H1 (cell line): ENCODE measurements around the gene PPIL6. TPM values are rescaled to one million over a fixed set of nuclear protein-coding genes. Genes with fewer than 3 reads are reported as not detected.

ENCODE experiments used
- CTCF ChIA-PET: fragments of 300-600 bp; sonication (Branson Sonifier 250); formaldehyde crosslinking; loops from one replicate; lab custom pipeline; 2021; ENCODE audit not compliant: partially characterized antibody; lab: Charles Lee
- POLR2A ChIA-PET: fragments of 300-600 bp; sonication (Branson Sonifier 250); formaldehyde crosslinking; loops from one replicate; lab custom pipeline; 2021; ENCODE audit warnings: inconsistent platforms; ENCODE audit not compliant: partially characterized antibody; lab: Charles Lee
- DNase-seq, 2 experiments: peaks; one replicate each; pipeline versions ENCODE4 v3.0.0 to v3.0.0-alpha.2; 2010 to 2022; ENCODE audit warnings: low spot score in 2 of 2, low read depth in 1 of 2, mixed read lengths in 1 of 2
- FAIRE-seq: peaks from 2 replicates; lab custom pipeline; 2011; peaks lifted over from hg19 to GRCh38; lab: Jason Lieb, UNC
- H2AFZ ChIP-seq: 2 replicates; pipeline ENCODE4 v1.8.1; 2012; ENCODE audit warnings: low read length, inconsistent platforms
- H2AK5ac ChIP-seq: 2 replicates; pipeline ENCODE4 v1.6.1; 2013; ENCODE audit warnings: low read depth, low read length
- H2BK120ac ChIP-seq: replicated peaks from 2 replicates; pipeline ENCODE3; 2013; ENCODE audit warnings: low read depth, low read length, inconsistent platforms
- H2BK12ac ChIP-seq: 2 replicates; pipeline ENCODE4 v1.6.1; 2013; ENCODE audit warnings: low read depth, low read length
- H2BK15ac ChIP-seq: 2 replicates; pipeline ENCODE4 v1.6.1; 2013; ENCODE audit warnings: low read length
- H2BK20ac ChIP-seq: 2 replicates; pipeline ENCODE4 v1.6.1; 2013; ENCODE audit warnings: low read length
- H2BK5ac ChIP-seq: 2 replicates; pipeline ENCODE4 v1.6.1; 2013; ENCODE audit warnings: low read depth, low read length
- H3K14ac ChIP-seq: 2 replicates; pipeline ENCODE4 v1.6.1; 2013; ENCODE audit warnings: inconsistent platforms; ENCODE audit not compliant: insufficient read length
- H3K18ac ChIP-seq: 2 replicates; pipeline ENCODE4 v1.6.1; 2013; ENCODE audit warnings: low read length; ENCODE audit errors: extremely low read depth
- H3K23ac ChIP-seq: 2 replicates; pipeline ENCODE4 v1.6.1; 2013; ENCODE audit warnings: inconsistent platforms; ENCODE audit not compliant: insufficient read length
- H3K23me2 ChIP-seq: 2 replicates; pipeline ENCODE4 v1.6.1; 2013; ENCODE audit warnings: low read depth, low read length
- H3K27ac ChIP-seq: 2 replicates; pipeline ENCODE4 v1.6.1; 2011; ENCODE audit warnings: low read depth, low read length, inconsistent platforms
- H3K27me3 ChIP-seq, 4 experiments: replicated peaks in 1 of 4; 1 replicate in 1 of 4; 2 replicates in 3 of 4; pipeline versions ENCODE4 v1.6.1 to v1.8.1; 2011 to 2013; ENCODE audit warnings: low read length in 3 of 4, mild to moderate bottlenecking in 3 of 4, inconsistent platforms in 2 of 4, mixed read lengths in 2 of 4, moderate library complexity in 1 of 4; ENCODE audit not compliant: control insufficient read depth in 3 of 4, insufficient read depth in 3 of 4; ENCODE audit errors: extremely low read depth in 1 of 4
- H3K36me3 ChIP-seq, 4 experiments: 2 replicates each; pipeline versions ENCODE4 v1.6.1 to v1.8.1; 2011 to 2013; ENCODE audit warnings: mild to moderate bottlenecking in 4 of 4, low read length in 3 of 4, moderate library complexity in 2 of 4, control low read depth in 1 of 4, inconsistent platforms in 1 of 4; ENCODE audit not compliant: insufficient read depth in 4 of 4, control insufficient read depth in 2 of 4
- H3K4ac ChIP-seq: replicated peaks from 2 replicates; pipeline ENCODE3; 2013; ENCODE audit warnings: low read length, low read depth, mixed read lengths, inconsistent platforms; ENCODE audit not compliant: insufficient read length
- H3K4me1 ChIP-seq, 4 experiments: replicated peaks in 1 of 4; 1 replicate in 1 of 4; 2 replicates in 3 of 4; pipeline versions ENCODE4 v1.6.1 to v1.8.1; 2011 to 2013; ENCODE audit warnings: low read length in 3 of 4, inconsistent platforms in 2 of 4, mixed read lengths in 1 of 4; ENCODE audit not compliant: insufficient read depth in 4 of 4, control insufficient read depth in 3 of 4
- H3K4me2 ChIP-seq, 2 experiments: 2 replicates each; pipeline versions ENCODE4 v1.6.1 to v1.8.1; 2011 to 2013; ENCODE audit warnings: low read depth in 2 of 2, low read length in 2 of 2, control low read depth in 1 of 2, inconsistent platforms in 1 of 2, mild to moderate bottlenecking in 1 of 2; ENCODE audit not compliant: insufficient read depth in 1 of 2
- H3K4me3 ChIP-seq, 4 experiments: fragments of 200-600, 300-600 bp in 1 of 4; sonication (generic), shearing (Covaris generic), sonication (Bioruptor Twin) in 1 of 4; 2 replicates each; pipeline versions ENCODE4 v1.5.1 to v1.8.1; 2011 to 2016; ENCODE audit warnings: low read length in 4 of 4, low read depth in 3 of 4, control low read depth in 2 of 4, inconsistent platforms in 2 of 4, mild to moderate bottlenecking in 2 of 4, mixed read lengths in 1 of 4, moderate library complexity in 1 of 4; ENCODE audit not compliant: insufficient read depth in 2 of 4; ENCODE audit errors: extremely low read depth in 1 of 4
- H3K56ac ChIP-seq: replicated peaks from 2 replicates; pipeline ENCODE3; 2013; ENCODE audit warnings: low read depth, mild to moderate bottlenecking, mixed read lengths, low read length, inconsistent platforms; ENCODE audit not compliant: insufficient read length
- H3K79me1 ChIP-seq: 2 replicates; pipeline ENCODE4 v1.6.1; 2013; ENCODE audit warnings: low read depth, low read length, control low read depth
- H3K79me2 ChIP-seq, 2 experiments: 2 replicates each; pipeline versions ENCODE4 v1.6.1 to v1.8.1; 2012 to 2013; ENCODE audit warnings: low read length in 2 of 2, mild to moderate bottlenecking in 2 of 2, inconsistent platforms in 1 of 2; ENCODE audit not compliant: insufficient read depth in 2 of 2, control insufficient read depth in 1 of 2
- H3K9ac ChIP-seq, 4 experiments: replicated peaks in 1 of 4; 1 replicate in 1 of 4; 2 replicates in 3 of 4; pipeline versions ENCODE4 v1.6.1 to v1.8.1; 2011 to 2013; ENCODE audit warnings: low read depth in 3 of 4, low read length in 3 of 4, control low read depth in 2 of 4, mild to moderate bottlenecking in 2 of 4, moderate library complexity in 2 of 4, inconsistent platforms in 1 of 4; ENCODE audit errors: extremely low read depth in 1 of 4
- H3K9me3 ChIP-seq, 2 experiments: 2 replicates each; pipeline versions ENCODE4 v1.6.1 to v1.8.1; 2012 to 2013; ENCODE audit warnings: mild to moderate bottlenecking in 2 of 2, moderate library complexity in 2 of 2, control low read depth in 1 of 2, inconsistent platforms in 1 of 2, low read depth in 1 of 2, low read length in 1 of 2, mixed read lengths in 1 of 2; ENCODE audit not compliant: insufficient read depth in 2 of 2
- H4K20me1 ChIP-seq, 2 experiments: replicated peaks in 1 of 2; 2 replicates each; pipeline versions ENCODE3 to v1.8.1; 2011 to 2013; ENCODE audit warnings: inconsistent platforms in 2 of 2, low read length in 2 of 2, mild to moderate bottlenecking in 1 of 2; ENCODE audit not compliant: insufficient read depth in 2 of 2, control insufficient read depth in 1 of 2
- H4K5ac ChIP-seq: 2 replicates; pipeline ENCODE4 v1.6.1; 2013; ENCODE audit warnings: low read length, low read depth, mixed read lengths, inconsistent platforms; ENCODE audit not compliant: insufficient read length
- H4K8ac ChIP-seq: 2 replicates; pipeline ENCODE4 v1.8.0; 2013; ENCODE audit warnings: mild to moderate bottlenecking, moderate library complexity, low read length, inconsistent platforms; ENCODE audit not compliant: insufficient read depth; ENCODE audit errors: extremely low read depth
- H4K91ac ChIP-seq: replicated peaks from 2 replicates; pipeline ENCODE3; 2013; ENCODE audit warnings: low read length, mixed read lengths, inconsistent platforms; ENCODE audit not compliant: insufficient read length
- CBX5 ChIP-seq: fragments of 300-800, 300-1000 bp; sonication (generic); IDR thresholded peaks from 2 replicates; pipeline ENCODE4 v1.7.1; 2016; ENCODE audit warnings: antibody characterized with exemption, low read length, low read depth
- CHD1 ChIP-seq: IDR thresholded peaks from 2 replicates; pipeline ENCODE4 v1.6.1; 2012; ENCODE audit warnings: low read depth, low read length, improper control_type of control experiment
- CHD2 ChIP-seq: IDR thresholded peaks from 2 replicates; pipeline ENCODE4 v1.6.1; 2012; ENCODE audit warnings: low read length, improper control_type of control experiment
- CTBP2 ChIP-seq: IDR thresholded peaks from 2 replicates; pipeline ENCODE4 v1.7.0; 2011; ENCODE audit warnings: borderline replicate concordance, mild to moderate bottlenecking, moderate library complexity, mixed read lengths, low read length; ENCODE audit not compliant: insufficient read depth, insufficient read length
- FOSL1 ChIP-seq: IDR thresholded peaks from 2 replicates; pipeline ENCODE4 v1.6.1; 2011; ENCODE audit warnings: mild to moderate bottlenecking, low read depth, low read length, moderate library complexity; ENCODE audit not compliant: insufficient read depth
- NRF1 ChIP-seq: IDR thresholded peaks from 2 replicates; pipeline ENCODE4 v1.6.1; 2011; ENCODE audit warnings: mild to moderate bottlenecking, low read depth, low read length, improper control_type of control experiment
- SAP30 ChIP-seq: fragments of 300-600 bp; sonication (generic); IDR thresholded peaks from 2 replicates; pipeline ENCODE4 v1.7.1; 2012; ENCODE audit warnings: low read length, moderate library complexity, mild to moderate bottlenecking, inconsistent platforms; ENCODE audit not compliant: insufficient read depth, insufficient replicate concordance
- SIX5 ChIP-seq: IDR thresholded peaks from 2 replicates; pipeline ENCODE4 v1.6.1; 2011; ENCODE audit warnings: mild to moderate bottlenecking, low read depth, low read length
- SP2 ChIP-seq: IDR thresholded peaks from 2 replicates; pipeline ENCODE4 v1.6.1; 2012; ENCODE audit warnings: mild to moderate bottlenecking, low read length, inconsistent platforms
- SRF ChIP-seq: IDR thresholded peaks from 2 replicates; pipeline ENCODE4 v1.6.1; 2011; ENCODE audit warnings: mild to moderate bottlenecking, low read depth, low read length, moderate library complexity
- TBP ChIP-seq: IDR thresholded peaks from 2 replicates; pipeline ENCODE4 v1.6.1; 2011; ENCODE audit warnings: low read depth, low read length, improper control_type of control experiment
- TCF12 ChIP-seq: IDR thresholded peaks from 2 replicates; pipeline ENCODE4 v1.6.1; 2011; ENCODE audit warnings: low read depth, mild to moderate bottlenecking, low read length
- USF2 ChIP-seq: IDR thresholded peaks from 2 replicates; pipeline ENCODE4 v1.6.1; 2011; ENCODE audit warnings: low read length, improper control_type of control experiment
- WGBS, 2 experiments: shearing (Covaris generic) in 1 of 2; methylation state at CpG; one replicate each; pipeline versions ENCODE4 v1.1.6 to v1.1.7; 2013 to 2015; ENCODE audit warnings: low lambda C conversion rate in 2 of 2, mixed read lengths in 2 of 2, inconsistent platforms in 1 of 2, low coverage in 1 of 2, missing lambda C conversion rate in 1 of 2; ENCODE audit not compliant: insufficient replicate concordance in 2 of 2, insufficient coverage in 1 of 2, insufficient read length in 1 of 2; ENCODE audit errors: extremely low coverage in 1 of 2, missing lambda C conversion rate in 1 of 2; 5-methylcytosine and 5-hydroxymethylcytosine counted together
- polyA plus RNA-seq, 7 experiments: library from polyadenylated mRNA; depleted of rRNA in 3 of 7; stranded (reverse) in 5 of 7; unstranded in 2 of 7; fragments of >200 nt in 5 of 7; fragments of 200-250 nt in 2 of 7; gene quantifications; 1 replicate in 5 of 7; 2 replicates in 1 of 7; 4 replicates in 1 of 7; pipeline versions ENCODE4 v1.2.1 to v1.2.3, GENCODE V29; 2011 to 2013; ENCODE audit warnings: missing spikeins in 2 of 7, mixed read lengths in 2 of 7
- total RNA-seq: library from RNA; stranded (reverse); fragmentation: NEBNext Ultra II Directional; extraction: Animal tissue kit (Norgen Biotek cat#: 25700); gene quantifications from 2 replicates; pipeline ENCODE4 v1.2.1, GENCODE V29; 2021

PPIL6 gene
- total and polyA plus RNA-seq, 2 of the 8 experiments (the other 6 are each of a cell fraction or from before 2014, with no cell fraction given) = 0.42 to 1.3 TPM

- ChIA-PET POLR2A (interaction anchor here (1.4 kb wide), 1 partner anchor 12 kb away, joined by 3 read pairs; the partner anchor contains the start of genes PPIL6 and SMPD2), CTCF (interaction anchor here (0.5 to 1.7 kb wide), 2 partner anchors 241 to 246 kb away, joined by 4 read pairs; no protein-coding TSS in a partner anchor)
- no peak overlapping the region for H3K23ac ChIP-seq
- H3K4me1 ChIP-seq = no peaks in the 10 kb centered on the region
- no peak overlapping the region for H3K9ac ChIP-seq
- 84% methylated on average over 7 of the region's 7 CpGs; no CpG with 5 or more reads in 1 of the 2 experiments for WGBS, 2 experiments
- no peak overlapping the region for H3K4me3 ChIP-seq
- no peaks in the 10 kb centered on the region for H3K9me3 ChIP-seq
- no peak overlapping the region for H3K27ac ChIP-seq
- H4K5ac ChIP-seq = no peak overlapping the region
- no peak overlapping the region for H2BK120ac ChIP-seq
- FAIRE-seq (no peak), DNase-seq (no peak)
- no peaks in the 10 kb centered on the region for H3K23me2 ChIP-seq
- no peaks in the 10 kb centered on the region for H3K36me3 ChIP-seq
- H3K4ac ChIP-seq = no peak overlapping the region
- H2BK15ac ChIP-seq = no peak overlapping the region
- H3K4me2 ChIP-seq = no peak overlapping the region
- H2BK5ac ChIP-seq = no peak overlapping the region
- no peak overlapping the region for H2BK12ac ChIP-seq
- no peaks in the 10 kb centered on the region for H3K79me1 ChIP-seq
- no peak overlapping the region for H2AK5ac ChIP-seq
- H4K8ac ChIP-seq = no peak overlapping the region
- H3K79me2 ChIP-seq = no peaks in the 10 kb centered on the region
- H2AFZ ChIP-seq = no peak overlapping the region
- no peak overlapping the region for H4K91ac ChIP-seq
- no peaks in the 10 kb centered on the region for H3K27me3 ChIP-seq
- H3K14ac ChIP-seq = no peak overlapping the region
- no peak overlapping the region for H3K56ac ChIP-seq
- H4K20me1 ChIP-seq = no peaks in the 10 kb centered on the region
- H3K18ac ChIP-seq = no peak overlapping the region
- no peak overlapping the region for H2BK20ac ChIP-seq
- no peak for TF ChIP-seq TCF12
- no peak for TF ChIP-seq CTBP2
- TF ChIP-seq CBX5 = no peak
- TF ChIP-seq USF2 = no peak
- no peak for TF ChIP-seq SRF
- TF ChIP-seq CHD2 = no peak
- no peak for TF ChIP-seq TBP
- no peak for TF ChIP-seq CHD1
- no peak for TF ChIP-seq SP2
- TF ChIP-seq SAP30 = no peak
- no peak for TF ChIP-seq NRF1
- TF ChIP-seq SIX5 = no peak
- no peak for TF ChIP-seq FOSL1
Measured at GRCh38 chr6:109428889-109429477, 11.4 kb downstream of the PPIL6 start.
